Stimulated activated CD4-positive, alpha-beta T cell treated with anti-CD3 and anti-CD28 coated beads, Interleukin-1b, Interleukin-23, amount 100 ng/mL, for 48 hours (primary cell): ENCODE data around the gene OSR1.

Experiments
- DNase-seq: peaks from one replicate; pipeline ENCODE4 v3.0.0-alpha.2; 2020

OSR1 gene

DNA sequence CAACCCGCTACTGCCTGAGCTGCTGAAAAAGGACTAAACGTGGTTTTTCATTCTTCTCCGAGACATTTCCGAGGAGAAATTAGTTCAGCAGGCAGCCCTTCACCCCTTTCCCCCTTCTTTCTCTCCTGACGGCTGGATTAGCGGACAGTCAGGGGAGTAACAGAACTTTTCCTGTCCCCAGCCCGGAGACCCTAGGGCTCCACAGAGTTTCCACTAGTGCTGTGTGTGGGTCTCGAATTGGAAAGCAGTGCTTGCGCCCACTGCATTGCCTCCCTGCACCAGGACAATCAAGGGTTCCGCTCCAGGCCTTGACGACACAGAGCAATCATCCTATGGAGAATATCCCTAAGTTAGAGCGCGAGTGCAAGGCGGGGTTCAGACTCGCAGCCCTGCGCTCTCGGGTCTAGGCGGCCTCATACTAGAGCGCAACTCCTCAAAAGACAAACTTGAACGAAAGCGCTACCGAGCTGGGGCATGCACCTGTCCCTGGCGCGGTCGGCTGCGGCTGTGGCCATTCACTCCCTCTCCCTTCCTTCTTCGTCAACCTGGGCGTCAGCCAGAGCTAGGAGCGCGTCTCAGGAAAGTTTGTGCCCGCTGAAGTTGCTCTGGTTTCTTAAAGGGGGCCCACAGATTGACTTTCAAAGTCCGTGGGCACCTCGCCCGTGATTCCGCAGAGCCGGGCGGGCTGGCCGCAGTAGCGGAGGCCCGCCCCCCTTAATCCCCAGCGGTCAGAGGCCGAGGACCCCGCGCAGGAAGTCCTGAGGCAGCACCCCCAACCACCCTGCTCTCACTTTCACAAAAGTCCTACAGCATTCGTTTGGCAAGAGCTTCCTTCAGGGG lies 801 bp downstream of the OSR1 start:
- DNase-seq = no peak

DNA sequence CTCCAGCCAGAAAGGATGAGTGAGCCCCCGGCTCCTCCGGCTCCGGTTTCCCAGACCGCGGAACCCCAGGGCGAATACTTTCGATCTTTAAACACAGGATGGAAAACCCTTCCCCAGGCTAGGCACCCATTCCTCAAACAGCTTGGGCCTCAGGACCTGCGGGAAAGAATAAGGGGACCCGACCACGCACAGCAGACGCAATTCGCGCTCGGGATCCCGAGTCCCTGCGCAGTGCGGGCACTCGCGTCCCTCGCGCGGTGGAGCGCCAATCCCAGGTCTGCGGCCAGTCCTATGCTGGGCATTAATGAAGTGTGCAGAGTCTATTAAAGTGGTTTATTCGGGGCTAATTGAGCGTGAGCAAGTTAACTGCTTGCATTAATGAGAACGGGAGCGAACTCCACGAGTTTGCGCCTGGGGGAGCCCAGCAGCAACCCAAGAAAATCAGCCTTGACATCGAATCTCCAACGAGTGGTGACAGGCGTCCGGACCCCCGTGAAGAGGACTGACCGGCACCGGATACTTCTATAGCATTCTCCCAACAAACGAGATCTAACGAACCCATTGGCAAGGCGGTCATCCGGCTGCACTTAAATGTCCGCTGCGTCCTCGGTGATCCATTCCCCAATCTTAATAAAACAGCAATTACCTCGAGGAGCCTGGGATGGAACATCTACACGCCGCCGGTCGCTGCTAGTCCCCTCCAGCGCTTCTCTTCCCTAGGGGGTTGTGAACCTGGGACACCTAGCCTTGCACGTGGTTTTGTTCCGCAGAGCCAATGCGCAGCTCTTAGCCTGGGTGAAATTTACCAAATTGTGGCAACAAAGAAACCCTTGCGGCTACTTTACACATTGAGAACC lies 1.6 kb downstream of the OSR1 start:
- DNase-seq = no peak

DNA sequence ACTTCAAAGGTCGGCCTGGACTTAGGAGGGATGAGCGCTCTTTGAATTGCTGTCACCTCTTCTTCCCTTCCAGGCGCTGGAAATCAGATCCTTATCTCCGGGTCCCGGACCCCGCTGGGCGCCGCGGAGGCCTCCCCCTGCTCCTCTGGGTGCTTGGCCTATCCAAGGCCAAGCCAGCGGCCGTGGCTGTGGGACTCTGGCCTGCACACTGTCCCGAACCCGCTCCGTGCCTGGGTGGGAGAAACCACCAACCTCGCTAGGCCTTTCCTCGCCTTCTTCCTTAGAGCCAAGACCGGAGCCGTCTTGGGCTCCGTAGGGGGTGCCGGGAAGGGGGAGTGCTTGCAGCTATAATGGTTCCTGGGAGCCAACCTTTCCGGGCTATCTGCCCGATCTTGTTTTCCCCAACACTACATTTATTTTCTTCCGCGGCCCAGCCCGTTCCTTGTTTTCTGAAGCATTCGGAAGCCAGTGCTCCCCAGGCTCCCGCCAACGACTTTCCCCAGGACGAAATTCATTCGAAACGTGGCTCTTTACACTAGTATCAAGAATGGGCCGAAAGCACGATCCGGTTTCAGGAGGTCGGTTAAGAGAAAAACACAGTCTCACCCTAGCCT lies 2.4 kb downstream of the OSR1 start:
- DNase-seq = no peak

DNA sequence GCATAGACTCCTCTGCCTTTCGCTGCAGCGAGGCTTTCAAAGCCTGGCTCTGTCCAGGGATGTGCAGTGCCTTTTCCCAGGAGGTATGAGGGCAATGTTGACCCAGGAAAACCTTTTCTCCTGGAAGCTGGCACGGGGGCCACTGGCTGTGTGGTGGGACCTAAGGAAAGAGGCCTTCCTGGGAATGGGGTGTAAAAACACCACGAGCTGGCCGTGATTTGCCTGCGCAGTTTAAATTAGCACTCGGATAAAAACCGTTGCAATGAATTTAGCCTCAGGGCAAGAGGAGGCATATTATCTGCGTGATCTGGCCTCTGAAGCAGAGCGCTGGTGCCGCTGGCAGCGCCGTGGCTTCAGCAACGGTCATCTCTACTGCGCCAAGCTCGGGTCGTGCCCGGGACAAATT lies 3.0 kb downstream of the OSR1 start:
- no peak for DNase-seq

DNA sequence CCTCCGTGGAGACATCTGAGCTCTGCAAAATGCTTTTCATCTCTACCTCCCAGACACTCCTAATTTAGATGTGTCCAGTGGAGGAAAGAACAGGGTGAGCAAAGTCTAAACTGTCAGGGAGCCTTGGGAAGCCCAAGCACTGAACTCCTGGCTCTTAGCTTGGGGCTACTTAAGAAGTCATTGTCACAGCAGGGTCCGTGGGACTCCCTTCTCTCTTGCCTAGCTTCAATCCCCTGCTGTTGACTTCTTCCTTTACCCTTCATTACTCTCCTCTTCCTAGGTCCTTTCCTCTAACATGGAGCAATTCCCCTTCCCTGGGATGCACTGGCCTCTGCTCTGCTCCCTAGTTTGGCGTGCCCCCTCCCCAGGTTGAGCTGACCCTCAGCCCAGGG lies 3.4 kb downstream of the OSR1 start:
- DNase-seq = no peak

DNA sequence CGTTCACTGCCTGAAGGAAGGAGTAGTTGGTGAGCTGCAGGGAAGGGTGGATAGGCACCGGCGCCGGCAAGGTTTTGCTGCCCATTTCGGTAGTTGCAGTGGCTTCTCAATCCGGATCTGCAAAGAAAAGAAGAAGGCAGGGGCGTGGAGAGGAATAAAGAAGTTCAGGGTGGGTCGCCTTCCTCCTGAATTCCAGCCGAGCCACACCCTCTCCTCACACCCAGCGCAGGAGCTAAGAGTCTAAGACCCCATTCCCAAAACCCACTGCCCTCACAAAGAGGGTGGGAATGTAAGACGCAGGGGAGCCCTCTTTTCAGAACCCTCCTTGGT lies 4.7 kb downstream of the OSR1 start:
- DNase-seq = no peak

DNA sequence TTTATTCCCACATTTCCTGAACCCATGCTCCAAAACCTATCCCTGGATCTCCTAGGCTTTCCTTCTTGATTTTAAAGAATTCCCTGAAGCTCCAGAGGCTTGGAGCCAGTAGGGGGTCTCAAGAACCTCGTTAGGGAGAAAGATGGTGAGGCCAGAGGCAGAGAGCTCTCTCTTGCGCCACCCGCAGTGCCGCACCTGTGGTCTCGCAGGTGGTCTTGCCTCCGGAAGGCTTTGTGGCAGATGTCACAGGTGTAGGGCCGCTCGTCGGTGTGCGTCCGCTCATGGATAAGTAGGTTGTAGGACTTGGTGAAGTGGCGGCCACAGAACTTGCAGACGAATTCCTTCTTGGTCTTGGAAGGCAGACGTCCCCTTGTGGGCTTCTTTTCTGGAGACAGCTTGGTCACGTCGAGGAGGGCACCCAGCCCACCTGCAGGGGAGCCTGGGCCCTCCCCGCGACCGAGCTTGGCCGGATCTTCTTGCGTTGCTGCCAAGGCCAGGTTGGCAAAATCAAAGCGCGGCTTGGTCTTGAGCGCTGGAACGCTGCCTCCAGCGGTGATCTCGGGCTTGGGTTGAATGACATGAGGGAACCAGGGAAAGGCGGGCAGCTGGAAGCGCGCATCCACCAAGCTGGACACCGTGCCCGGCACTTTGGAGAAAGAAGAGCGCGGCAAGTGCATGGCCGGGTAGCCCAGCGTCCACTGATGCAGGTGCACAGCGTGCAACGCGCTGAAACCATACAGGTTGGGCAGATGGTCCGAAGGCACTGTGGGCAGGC lies 5.3 kb downstream of the OSR1 start:
- no peak for DNase-seq

DNA sequence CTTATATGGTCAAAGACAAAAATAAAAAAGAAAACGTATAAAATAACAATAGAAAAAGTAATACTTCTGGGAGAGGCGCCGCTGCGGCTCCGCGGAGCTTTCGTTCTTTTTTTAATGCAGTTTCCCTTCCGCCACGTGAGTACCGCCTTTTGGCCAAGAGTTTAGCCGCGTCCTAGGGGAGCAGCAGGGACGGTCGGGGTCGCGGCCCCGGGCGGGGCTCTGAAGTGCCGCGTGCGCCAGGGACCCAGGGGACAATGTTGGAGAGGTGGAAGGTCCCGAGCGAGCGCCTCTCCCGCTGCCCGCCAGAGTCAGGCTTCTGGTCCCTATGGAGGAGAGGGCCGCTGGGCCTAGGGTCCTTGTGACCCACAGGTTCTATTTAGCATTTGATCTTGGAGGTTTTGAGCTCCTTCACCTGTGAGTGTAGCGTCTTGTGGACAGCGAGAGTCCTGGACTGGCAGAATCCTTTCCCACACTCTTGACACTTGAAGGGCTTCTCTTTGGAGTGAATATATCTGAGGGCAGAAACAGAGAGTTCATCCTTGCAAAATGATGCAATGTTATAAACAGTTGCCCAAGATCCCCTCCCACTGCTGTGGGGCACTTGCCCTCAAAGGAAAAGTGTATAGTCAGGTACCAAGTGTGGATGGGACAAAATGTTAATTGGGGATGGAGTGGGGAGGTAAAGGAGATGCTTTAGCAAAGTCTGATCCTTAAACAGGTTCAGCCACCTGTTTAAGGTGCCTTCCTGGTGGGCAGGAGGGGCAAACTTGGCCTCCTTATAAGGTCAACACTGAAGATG lies 6.3 kb downstream of the OSR1 start:
- DNase-seq = no peak

DNA sequence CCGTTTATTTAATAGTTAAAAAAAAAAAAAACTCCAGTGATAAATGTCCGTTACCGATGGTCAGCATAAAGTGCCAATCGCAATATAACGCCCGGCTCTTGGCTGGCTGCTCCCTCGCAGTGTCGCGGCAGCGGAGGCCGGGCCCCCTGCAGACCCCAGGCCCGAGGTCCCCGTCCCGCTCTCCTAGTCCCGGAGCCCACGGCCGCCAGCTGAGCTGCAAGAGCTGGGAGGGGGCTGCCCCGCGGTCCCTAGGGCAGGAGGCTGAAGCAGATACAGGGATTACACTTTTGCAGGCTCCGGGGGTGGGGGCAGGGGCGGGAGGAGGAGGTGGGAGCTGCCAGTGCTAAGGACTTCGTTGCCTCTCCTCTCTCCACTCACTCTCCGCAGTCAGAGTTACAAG lies 6.9 kb downstream of the OSR1 start:
- DNase-seq = no peak

DNA sequence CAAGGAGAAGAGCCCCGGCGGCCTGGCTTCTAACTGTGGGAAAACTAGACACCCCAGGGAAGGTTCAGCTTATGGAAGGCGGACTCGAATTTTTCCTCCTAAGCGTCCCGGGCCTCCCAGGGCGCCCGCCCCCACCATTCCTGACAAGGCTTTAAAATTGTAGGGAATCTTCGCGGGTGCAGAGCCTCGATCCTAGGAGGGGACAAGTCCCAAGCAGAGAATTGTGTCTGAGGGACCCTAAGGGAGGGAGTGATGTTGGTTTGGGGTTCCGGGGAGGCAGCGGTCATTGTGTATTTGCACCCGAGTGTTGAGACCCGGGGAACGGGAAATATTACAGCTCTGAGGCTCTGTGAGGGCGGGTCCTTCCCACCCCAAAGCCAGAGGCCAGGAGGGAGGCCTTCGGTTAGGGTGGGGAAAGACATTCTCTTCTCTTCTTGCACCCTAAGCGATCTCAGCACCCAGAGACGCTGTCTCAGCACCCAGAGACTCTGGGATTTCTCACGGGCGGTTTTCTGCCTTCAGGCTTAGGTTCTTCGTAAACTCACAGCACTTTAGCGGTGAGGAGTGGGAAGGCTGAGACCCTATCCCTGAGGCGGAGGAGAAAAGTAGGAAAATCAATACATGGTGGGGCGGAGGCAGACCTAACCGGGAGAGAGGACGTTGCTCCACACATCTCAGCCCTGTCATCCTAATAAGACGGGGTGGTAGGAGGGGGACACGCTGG lies 7.6 kb downstream of the OSR1 start:
- DNase-seq = no peak

DNA sequence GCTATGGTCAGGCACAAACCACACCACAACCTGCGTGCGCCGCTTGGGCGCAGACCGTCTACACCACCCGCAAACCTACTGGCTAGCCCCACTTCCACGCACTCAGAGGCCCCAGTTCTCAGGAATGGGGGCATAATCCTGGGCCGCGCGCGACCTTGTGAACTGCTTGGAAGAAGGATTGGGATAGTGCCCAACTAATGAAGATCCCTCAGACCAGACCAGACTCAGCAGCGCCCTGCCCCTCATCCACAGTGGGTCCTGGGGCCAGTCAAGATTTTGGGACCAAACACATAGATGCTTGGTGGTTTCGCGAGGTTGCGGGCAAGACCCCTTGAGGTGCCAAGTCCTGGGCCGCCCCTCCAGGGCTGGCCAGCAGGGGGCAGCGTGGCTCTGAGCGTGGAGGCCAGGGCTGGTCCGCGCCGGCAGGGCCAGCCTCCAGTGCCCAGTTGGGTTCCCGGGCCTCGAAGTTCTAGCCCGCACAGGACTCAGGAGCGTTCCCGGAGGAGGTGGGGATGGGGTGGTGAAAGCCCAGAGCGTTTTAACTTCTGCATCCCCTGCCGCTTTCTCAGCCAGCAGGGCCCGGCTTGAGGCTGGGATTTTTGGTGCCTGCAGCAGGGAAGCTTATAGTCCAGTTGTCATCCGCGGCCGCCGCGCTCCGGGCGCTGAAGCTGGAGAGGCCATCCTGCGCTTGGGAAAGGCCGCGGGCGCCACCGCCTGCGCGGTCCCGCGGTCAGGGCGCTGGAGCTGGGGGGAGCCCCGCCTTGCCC lies 8.3 kb downstream of the OSR1 start:
- no peak for DNase-seq

DNA sequence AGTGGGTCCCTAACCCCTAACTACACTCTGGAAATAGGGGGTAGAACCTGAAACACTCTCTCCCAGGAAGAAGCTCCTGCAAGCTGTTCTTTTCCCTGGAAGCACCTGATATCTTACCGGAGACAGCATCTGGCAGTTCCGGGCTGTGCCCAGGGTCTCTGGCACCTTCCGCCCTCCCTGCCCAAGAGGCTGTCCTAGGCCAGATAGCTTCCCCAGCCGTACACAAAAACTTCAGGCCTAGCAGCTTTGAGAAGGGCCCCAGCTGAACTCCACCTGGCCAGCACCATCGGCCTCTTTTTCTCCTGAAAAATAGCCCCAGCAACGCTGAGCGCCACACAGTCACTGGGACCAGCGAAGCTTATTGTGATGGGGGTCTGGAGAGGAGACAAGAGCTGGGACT lies 9.7 kb downstream of the OSR1 start:
- DNase-seq = no peak

DNA sequence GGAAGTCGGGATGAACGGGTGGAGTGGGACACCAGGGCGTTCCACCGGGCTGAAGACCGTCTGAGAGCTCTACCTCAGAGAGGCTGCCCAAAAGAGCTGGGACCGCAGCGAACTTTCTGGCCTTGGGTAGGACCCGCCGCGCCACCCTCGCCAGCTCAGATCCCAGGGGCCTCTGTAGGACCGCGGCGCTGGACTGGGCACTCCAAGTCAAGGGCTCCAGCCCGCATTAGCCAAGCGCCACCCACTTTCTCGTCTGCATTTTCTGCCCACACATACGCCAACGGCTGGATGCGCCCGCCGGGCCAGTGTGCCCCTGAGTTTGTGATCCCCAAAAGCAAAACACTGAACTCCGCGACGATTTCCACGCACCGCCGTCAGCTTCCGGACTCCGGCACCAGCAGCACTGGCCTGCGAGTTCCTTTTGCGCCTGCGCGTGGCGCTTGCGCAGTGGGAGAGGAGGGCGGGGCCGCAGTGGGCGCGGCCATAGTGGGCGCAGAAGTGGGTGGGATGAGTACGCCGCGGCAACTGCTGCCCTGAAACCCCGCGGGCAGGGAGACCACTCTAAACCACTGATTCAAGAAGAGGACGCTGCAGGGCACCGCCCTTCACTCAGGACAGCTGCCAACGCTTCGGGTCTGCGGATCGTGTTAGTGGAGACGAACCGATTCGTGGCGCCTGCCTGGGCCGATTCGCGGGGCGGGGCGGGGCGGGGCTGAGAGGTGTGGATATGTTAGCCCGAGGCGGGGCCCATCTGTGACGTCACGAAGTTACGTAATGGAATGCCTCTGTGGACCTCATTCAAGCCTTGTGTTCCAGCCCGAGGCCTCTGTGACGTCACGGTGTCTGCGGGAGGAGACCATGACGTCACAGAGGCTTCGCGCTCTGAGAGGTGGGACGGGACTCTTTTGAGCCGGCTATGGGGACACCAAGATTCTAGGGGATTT lies 10.5 kb downstream of the OSR1 start:
- DNase-seq = peak; percentile 94

DNA sequence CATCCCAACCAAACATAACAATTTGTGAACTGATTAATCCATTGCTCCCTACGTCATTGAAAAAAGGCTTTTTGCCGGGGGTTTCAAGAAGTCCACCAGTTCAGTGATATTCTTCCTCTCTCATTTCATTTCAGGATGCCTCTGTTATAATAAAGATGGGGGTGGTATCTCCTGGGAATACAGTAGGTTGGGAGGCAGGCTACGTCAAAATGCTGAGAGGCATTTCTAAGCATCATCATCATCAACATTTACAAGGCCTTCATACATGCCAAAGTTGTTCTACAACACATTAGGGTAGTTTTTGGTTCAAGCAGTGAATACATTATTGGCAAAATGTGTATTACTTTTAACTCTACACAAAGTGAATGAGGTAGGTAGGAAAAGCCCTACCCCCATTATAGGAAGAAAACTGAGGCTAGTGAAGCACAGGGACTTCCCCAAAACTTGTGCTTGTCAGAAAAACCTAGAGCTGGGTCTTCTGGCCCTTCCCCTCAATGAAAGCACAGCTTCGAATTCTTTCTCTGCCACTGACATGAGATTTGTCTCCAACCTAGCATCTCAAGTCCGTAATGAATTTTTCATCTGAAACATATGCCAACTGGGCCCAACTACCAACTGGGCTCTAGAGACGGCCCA lies 11.3 kb downstream of the OSR1 start:
- no peak for DNase-seq

DNA sequence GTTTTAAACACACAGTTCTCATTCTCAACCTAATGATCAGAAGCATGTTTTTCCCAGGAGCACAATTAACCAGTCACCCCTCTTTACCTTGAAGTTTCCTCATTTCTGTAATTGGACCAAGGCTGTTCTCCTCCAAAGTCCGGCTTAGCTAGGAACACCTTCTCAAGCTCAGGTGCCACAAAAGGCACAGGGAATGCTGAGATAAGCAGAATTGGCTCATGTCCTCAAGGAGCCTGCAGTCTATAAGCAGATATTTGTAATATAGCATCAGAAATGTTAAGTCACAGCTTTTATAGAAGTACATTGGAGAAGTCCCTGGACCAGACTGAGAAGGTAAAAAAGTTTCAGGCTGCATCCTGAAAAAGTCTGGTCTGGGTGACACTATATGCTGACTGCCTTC lies 20.7 kb downstream of the OSR1 start:
- no peak for DNase-seq

DNA sequence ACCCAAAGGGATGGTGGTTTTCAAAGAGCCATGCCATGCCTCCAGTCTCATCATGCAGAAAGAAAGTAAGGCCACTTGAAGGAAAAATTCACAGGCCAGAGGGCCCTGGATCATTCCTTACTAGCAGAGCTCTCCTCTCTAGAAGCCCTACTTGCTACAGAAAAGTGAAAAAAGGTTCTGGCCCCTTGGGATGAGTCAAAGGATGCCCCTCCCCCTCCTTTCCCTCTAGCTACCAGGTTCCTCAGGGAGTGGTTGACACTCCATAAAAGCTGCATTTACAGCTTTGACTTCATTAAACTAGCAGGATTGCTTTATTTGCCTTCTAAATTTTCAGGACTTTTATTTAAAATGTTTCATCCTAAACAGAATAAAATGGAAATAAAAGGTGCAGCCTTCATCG lies 21.2 kb downstream of the OSR1 start:
- DNase-seq = no peak

DNA sequence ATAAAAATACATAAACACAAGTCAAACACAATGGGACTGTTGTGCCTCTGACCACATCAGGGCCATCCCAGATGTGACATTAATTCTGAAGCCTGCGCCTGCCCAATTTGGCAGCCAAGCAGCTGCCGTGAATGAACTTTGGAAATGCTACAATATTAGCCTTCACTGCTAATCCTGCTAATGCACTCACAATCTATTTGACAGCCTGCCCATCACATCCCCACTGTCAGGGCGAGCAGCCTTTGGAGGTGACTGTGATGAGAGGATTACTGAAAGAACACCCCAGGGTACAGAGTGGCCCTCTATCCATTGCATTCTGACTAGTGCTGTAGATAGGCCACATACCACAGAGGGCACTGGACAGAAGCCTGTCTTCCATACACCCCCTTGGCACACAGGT lies 21.6 kb downstream of the OSR1 start:
- DNase-seq = no peak

DNA sequence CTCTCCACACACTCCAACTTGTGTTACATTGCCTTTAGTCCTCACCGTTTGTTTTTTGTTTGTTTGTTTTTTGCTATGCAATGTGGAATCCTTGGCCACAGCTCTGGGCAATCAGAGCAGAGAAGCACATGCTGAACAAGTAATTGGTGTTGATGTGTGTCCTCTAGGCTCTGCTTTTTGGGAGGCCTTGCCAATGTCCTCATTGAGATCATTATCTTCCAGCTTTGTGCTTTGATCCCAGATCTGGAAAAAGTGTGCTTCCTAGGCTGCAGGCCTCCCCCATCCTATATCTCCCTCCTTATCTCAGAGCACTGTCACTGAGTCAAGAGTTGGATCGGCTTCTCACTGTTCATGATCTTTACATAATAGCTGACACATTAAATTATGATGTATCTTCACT lies 25.9 kb downstream of the OSR1 start:
- DNase-seq = no peak

DNA sequence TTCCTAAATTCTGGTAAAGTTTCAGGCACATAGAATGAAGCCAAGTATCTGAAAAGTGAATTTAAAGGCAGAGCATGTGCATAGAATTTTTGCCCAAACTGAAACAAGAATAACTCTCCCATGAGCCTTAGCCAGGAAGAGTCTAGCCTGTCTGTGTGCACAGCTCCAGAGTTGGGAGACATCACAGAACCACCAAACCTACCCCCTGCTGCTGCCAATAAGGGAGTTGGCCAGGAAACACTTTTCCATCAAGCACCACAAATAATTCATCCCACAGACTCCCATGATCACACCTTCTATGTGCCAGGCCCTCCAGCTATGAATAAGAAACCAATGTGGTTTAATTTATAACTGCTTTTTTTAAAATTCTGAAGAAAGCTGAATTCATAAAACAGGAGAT lies 27.0 kb downstream of the OSR1 start:
- no peak for DNase-seq
